Amniotic epithelial cell (primary cell): ENCODE data around the gene ATIC.

ENCODE experiments used
- DNase-seq: peaks from one replicate; pipeline ENCODE4 v3.0.0-alpha.2; 2010; ENCODE audit warnings: low read depth

ATIC gene

GRCh38 chr2:215376103-215376780, 64.4 kb downstream of the ATIC start:
- no peak for DNase-seq

DNA sequence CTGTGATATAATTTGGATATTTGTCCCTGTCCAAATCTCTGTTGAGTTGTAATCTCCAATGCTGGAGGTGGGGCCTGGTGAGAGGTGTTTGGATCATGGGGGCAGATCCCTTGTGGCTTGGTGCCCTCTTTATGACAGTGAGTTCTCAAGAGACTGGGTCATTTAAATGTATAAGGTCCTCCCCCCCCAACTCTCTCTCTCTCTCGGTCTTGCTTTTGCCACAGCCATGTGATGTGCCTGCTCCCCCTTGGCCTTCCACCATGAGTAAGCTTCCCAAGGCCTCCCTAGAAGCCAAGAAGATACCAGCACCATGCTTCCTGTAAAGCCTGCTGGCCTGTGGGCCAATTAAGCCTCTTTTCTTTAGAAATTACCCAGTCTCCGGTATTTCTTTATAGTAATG, 65.4 kb downstream of the ATIC start:
- peak; percentile 55 for DNase-seq

- DNase-seq: no peak
These were observed 66.2 kb downstream of the ATIC start for GRCh38 chr2:215378045-215378444.

DNA sequence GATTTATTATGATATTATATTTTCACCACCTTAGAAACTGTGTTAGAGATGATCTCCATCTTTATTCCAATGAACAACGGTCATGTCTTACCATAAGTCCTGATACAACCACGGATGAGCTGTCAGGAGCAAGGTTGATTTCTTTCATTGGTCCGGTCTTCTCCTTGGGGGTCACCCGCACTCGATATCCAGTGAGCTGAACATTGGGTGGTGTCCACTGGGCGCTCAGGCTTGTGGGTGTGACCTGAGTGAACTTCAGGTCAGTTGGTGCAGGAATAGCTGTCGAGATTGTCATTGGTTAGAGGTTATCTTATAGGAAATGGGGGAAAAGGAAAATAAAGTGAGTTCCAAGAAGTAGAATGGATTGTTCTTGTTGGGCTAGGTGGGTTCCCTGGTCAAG, 67.2 kb downstream of the ATIC start:
- DNase-seq: no peak

- no peak for DNase-seq
These were observed 68.1 kb downstream of the ATIC start for GRCh38 chr2:215379948-215380347.

DNA sequence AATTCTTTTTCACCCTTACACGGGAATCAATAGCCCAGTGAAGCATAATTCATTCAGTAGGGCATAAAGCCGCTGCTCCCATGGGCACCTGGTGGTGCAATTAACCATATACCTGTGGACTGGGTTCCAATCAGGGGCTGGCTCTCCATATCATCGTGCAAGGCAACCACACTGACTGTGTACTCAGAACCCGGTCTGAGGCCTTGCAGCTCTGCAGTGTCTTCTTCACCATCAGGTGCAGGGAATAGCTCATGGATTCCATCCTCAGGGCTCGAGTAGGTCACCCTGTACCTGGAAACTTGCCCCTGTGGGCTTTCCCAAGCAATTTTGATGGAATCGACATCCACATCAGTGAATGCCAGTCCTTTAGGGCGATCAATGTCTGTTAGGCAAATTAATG, 68.8 kb downstream of the ATIC start:
- no peak for DNase-seq

DNA sequence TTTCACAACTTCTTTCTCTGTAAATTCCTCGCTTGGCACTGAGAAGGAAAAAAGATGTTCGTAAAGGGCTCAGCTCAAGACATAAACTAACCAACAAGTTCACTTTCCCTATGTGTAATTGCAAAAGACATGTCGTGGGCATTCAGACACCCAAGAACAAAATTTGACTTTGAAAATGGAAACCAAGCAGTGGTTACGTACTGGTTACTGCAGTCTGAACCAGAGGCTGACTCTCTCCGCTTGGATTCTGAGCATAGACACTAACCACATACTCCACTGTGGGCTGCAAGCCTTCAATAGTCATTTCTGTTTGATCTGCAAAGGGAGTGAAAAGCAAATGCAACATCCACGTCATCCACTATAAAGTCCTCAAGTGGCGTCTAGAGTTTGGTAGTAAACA, 70.2 kb downstream of the ATIC start:
- DNase-seq: no peak

DNA sequence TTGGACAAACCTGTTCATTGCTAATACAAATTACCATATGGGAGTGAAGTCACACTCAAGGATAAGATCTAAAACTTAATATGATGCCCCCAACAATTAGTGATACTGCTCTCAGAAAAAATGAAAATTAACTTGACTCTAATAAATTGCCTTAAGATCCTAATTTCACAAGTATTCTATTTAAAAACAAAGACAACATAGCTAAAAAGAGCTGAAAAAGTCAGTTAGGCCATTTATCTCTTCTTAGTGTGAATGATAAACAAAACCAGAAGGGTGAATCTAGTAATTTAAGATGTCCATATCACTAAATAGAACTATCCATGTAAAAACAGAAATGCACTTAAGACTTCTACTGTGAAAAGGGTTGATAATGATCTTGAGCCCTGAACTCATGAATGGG, 70.6 kb downstream of the ATIC start:
- no peak for DNase-seq

DNA sequence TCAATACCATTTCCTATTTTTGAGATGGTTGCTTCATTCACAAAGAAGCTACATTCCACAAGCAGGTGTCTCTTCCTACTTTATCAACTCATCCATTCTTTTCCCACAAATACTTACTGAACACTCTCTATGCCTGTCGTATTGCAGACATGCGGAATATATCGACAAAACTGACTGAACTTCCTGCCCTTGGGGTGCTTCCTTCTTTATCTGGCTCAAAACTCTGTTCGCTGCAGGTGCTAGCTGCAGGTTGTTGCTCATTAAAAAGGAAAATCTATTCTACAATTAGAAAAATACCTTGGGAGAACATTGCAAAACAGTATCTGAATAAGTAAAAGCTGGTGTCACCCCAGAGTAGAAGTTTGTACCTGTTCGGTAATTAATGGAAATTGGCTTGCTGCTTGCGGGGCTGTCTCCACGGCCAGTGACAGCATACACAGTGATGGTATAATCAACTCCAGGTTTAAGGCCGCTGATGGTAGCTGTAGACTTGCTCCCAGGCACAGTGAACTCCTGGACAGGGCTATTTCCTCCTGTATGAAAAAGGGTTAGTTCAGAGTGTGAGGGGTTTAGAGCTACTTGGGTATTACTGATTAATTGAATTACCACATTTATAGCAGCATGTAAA, 71.9 kb downstream of the ATIC start:
- no peak for DNase-seq

DNA sequence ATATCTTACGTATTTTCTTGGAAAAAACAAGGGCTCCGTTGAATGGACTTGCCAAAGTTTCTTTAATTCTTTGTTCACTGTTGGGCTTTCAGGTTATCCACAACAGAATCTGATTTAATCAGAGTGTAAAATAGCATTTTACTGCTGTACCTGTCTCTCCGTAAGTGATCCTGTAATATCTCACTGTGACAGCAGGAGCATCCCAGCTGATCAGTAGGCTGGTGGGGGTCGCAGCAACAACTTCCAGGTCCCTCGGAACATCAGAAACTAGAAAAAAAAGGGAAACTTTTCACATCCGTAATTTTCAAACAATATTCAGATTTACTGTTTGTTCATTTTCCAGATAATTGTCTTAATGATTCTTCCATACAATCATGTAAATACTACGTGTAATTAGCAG, 72.9 kb downstream of the ATIC start:
- DNase-seq: no peak

- no peak for DNase-seq
These were observed 74.7 kb downstream of the ATIC start for GRCh38 chr2:215386566-215386965.

GRCh38 chr2:215388002-215388728, 76.3 kb downstream of the ATIC start:
- DNase-seq: no peak

DNA sequence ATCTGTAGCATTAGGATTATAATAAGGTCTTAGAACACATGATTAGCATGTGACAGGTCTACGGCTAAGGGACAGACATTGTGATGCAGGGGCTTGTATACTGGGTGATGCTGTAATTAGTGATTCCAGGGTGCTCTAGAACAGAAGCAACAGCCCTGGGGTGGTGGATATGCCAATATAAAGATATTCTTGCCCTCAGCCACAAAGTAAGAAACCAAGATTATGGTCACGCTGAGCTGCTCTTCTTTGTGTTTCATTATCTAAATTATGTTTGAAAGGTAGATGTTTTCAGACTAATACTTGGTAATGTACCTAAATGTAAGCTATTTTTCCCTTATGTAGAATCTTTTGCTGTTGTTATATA, 78.7 kb downstream of the ATIC start:
- DNase-seq: no peak

GRCh38 chr2:215391531-215391930, 79.7 kb downstream of the ATIC start:
- DNase-seq: no peak

GRCh38 chr2:215392164-215392563, 80.3 kb downstream of the ATIC start:
- no peak for DNase-seq

GRCh38 chr2:215392687-215393270, 80.9 kb downstream of the ATIC start:
- DNase-seq: no peak

GRCh38 chr2:215394102-215394805, 82.4 kb downstream of the ATIC start:
- DNase-seq: no peak

DNA sequence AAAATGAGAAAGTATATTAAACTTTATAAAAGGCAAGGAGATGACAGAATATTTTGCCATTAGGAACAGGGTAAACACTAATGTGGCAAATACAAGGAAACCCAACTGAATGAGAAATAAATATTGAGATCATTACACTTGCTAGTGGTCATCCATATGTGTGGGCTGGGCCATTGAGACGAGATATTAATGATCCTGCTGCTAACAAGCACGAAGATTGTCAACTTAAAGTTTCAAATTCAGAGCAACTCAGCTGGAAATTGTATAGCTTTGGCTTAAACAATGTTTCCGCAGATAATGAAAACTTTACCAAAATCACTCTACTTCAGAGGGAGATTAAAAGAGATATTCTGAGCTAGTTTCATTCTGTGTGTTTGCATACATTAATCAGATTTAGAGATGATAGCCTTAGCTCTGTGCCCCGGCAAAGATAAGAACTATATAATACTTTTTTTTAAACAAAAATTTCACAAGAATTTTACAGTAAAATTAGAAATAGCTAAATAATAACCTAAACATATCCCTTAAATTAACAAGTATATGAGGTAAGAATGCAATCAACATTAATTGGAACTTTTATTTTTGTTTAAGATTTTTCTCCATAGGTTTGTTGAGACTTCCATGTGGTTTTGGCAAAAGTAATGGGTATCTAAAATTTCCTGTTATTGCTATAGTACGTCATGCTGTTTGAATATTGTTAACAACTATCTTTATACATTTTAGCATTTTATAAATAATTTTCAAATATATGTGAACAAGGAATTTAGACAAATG, 84.0 kb downstream of the ATIC start:
- no peak for DNase-seq

GRCh38 chr2:215396595-215397313, 84.9 kb downstream of the ATIC start:
- peak; percentile 93 for DNase-seq

GRCh38 chr2:215397632-215398341, 85.9 kb downstream of the ATIC start:
- DNase-seq: no peak
